Measurements from ENCODE around the gene CELF2.

GRCh38 chr10:11181978-11182377, 164.3 kb downstream of the CELF2 start:
- TF ChIP-seq CTCF (IDR thresholded peaks at IDR 0.05; ENCODE audit: insufficient read depth, low read length, poor library complexity, severe bottlenecking) (no peak), EZH2phosphoT487 (conservative IDR thresholded peaks at IDR 0.05; ENCODE audit: low read length) (no peak)

All from SU-DHL-6 (cell line).